GM15510 (cell line): ENCODE results near the gene LRRIQ1.

Experiments used
- POLR2A ChIP-seq: IDR thresholded peaks from 3 replicates; pipeline ENCODE4 v1.6.1; 2011; ENCODE audit warnings: borderline replicate concordance; ENCODE audit not compliant: insufficient read length; ENCODE audit errors: extremely low read depth

Gene LRRIQ1

GRCh38 chr12:85036234-85036707, at the start of gene LRRIQ1, which contains the start of gene TSPAN19:
LRRIQ1 (plus strand) TSS chr12:85036351; CDS start chr12:85038177, 1,826 bp downstream.
TSPAN19 (minus strand) TSS chr12:85036277; CDS start chr12:85029946, 6,331 bp downstream.
- no peak for TF ChIP-seq POLR2A

DNA sequence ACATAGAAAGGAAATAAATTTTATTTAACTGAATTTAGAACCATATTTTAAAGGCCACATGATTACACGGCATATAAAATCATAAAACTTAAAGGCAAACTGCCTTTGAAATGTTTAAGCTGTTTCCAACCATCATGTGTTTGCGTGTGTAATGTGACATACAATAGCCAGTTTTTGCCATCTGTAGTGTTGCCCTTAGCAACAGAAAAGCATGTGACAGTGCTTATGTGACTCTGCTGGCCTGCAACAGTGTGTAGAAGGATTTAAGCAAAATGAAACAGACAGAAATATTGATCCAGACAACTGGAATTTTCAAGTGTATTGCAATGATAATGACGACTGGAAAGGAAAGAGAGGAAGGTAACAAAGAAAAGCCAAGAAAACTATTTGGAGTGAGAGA, 49.6 kb upstream of the LRRIQ1 start:
- no peak for TF ChIP-seq POLR2A

DNA sequence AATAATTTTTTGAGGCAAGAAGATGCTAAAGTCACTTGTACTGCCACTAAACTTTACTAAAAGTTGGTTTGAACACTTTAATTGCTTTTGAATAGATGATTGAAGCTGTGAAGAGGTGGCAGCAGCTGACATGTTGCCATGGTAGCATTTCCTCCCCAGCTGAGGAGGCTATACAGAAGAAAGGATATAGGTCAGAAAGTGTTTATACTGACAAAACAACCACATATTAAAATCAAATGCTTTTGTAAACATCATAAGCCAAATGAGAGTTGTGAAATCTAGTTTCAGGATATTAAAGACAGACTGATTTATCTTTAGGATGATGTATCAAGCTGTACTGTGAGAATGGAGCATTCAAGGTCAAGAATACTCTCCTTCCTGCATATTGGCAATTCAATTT, 41.7 kb upstream of the LRRIQ1 start:
- TF ChIP-seq POLR2A = no peak

DNA sequence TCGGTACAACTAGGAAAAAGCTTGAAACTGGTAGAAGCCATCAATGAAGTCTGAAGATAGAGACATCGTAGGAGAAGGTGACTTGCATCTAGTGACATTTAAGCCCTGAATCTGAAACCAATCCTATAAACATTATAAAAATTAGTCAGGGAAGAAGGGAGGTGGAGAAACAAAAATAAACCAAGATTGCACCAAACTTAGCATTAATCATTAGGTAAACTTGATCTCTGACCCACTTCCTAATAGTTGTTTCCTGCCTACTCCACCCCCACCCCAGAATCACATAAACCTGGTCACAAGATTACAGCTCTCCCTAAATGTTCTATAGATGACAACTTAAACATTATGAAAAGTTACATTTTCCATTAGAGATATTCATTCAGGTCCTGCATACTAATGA, 40.5 kb upstream of the LRRIQ1 start:
- TF ChIP-seq POLR2A = no peak

GRCh38 chr12:84996759-84997158, 39.4 kb upstream of the LRRIQ1 start:
- no peak for TF ChIP-seq POLR2A

GRCh38 chr12:84998341-84998740, 37.8 kb upstream of the LRRIQ1 start:
- no peak for TF ChIP-seq POLR2A

GRCh38 chr12:85000729-85001128, 35.4 kb upstream of the LRRIQ1 start:
- no peak for TF ChIP-seq POLR2A

DNA sequence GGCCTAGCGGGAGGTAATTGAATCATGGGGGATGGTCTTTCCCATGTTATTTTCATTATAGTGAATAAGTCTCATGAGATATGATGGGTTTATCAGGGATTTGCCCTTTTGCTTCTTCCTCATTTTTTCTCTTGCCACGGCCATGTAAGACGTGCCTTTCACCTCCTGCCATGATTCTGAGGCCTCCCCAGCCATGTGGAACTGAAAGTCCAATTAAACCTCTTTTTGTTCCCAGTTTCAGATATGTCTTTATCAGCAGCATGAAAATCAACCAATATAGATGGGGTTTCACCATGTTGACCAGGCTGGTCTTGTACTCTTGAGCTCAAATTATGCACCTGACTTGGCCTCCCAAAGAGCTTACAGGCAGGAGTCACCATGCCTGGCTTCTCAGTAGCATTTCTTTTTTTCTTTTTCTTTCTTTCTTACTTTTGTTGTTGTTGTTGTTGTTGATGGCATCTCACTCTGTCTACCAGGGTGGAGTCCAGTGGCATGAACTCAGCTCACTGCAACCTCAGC, 33.3 kb upstream of the LRRIQ1 start:
- TF ChIP-seq POLR2A = no peak

DNA sequence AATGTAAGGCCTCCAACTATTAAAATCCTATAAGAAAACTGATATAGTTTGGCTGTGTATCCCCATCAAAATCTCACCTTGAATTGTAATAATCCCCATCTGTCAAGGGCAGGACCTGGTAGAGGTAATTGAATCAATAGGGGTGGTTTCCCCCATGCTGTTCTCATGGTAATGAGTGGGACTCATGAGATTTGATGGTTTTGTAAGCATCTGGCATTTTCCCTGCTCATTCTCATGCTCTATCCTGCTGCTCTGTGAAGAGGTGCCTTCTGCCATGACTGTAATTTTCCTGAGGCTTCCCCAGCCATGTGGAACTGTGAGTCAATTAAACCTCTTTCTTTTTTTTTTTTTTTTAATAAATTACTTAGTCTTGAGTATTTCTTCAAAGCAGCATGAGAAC, 31.9 kb upstream of the LRRIQ1 start:
- TF ChIP-seq POLR2A = no peak

- no peak for TF ChIP-seq POLR2A
These were observed 30.5 kb upstream of the LRRIQ1 start for GRCh38 chr12:85005615-85006014.

- no peak for TF ChIP-seq POLR2A
These were observed 29.9 kb upstream of the LRRIQ1 start for GRCh38 chr12:85006206-85006605.

- no peak for TF ChIP-seq POLR2A
These were observed 28.3 kb upstream of the LRRIQ1 start for GRCh38 chr12:85007836-85008235.

GRCh38 chr12:85016413-85016812, 19.7 kb upstream of the LRRIQ1 start:
- TF ChIP-seq POLR2A = no peak

DNA sequence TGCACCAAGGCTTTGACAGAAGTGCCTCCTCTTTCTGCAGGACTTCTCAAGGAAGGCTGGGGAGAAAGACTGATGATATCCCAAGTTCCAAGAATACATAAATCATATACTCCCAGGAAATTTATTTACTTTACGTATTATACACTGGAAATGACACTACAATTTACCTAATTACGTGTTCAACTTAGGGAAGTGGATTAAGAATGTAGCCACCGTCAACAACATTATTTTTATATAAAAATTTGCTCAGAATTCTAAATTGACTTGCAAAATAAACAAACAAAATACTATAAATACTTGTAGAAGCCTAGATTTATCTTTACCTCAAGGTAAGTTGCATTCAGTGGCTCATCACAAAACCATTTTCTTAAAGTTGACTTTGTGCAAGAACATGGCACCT, 19.0 kb upstream of the LRRIQ1 start:
- TF ChIP-seq POLR2A = no peak

DNA sequence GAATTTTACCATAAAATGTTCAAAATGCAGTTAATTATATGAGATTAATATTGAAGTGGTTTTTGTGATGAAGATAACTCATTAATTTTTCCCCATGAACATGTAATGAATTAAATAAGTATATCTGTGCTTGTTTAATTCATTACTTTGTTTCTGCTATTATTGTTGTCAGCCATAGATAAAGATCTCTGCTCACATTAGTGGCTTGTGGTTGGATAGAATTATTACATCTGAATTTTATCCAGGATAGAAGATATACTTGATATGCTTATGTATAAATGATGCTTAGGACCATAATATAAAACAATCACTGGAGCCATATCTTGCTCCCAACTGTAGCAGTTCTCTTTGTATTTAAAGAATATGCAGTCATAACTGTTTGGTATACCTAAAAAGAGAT, 18.5 kb upstream of the LRRIQ1 start:
- no peak for TF ChIP-seq POLR2A

GRCh38 chr12:85018098-85018497, 18.1 kb upstream of the LRRIQ1 start:
- TF ChIP-seq POLR2A = no peak

- TF ChIP-seq POLR2A = no peak
These were observed 6.7 kb upstream of the LRRIQ1 start for GRCh38 chr12:85029456-85029855.

- no peak for TF ChIP-seq POLR2A
These were observed 582 bp downstream of the LRRIQ1 start for GRCh38 chr12:85036733-85037132.

DNA sequence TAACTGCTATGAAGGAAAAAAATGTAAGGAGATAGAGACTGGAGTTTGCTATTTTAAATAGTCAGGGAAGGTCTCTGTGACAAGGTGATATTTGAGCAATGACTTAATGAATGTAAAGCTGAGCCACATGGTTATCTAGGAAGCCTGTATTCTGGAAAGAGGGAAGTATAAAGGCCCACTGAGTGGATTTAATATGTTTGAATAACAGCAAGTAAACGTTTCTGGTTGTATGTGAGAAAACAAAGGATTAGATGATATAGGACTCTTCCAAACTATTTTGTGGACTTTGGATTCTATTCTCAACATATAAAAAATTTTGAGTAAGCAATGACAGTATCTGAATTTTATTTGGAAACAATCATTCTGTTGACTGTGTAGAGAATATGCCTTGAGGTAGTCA, 5.2 kb downstream of the LRRIQ1 start:
- TF ChIP-seq POLR2A = no peak
